ENCODE results near the gene TEAD3. TPM values are rescaled to one million over a fixed set of nuclear protein-coding genes. Genes with fewer than 3 reads are reported as not detected.
"Not testable (repeated sequence)": the region's sequence is repeated elsewhere in the genome, so short reads cannot be mapped to it uniquely, and the experiment has no call there.

TEAD3 gene
- total RNA-seq, 1 experiment from 2014 or later, result 34.3 TPM

GRCh38 chr6:35516712-35517111 lies 19.8 kb upstream of the TEAD3 start:
- Mint-ChIP-seq H3K4me1 (peaks cover 12% of the 10 kb centered on the region), H3K9me3 (no peaks in the 10 kb centered on the region), H3K27ac (no peak overlapping the region), H3K36me3 (no peaks in the 10 kb centered on the region), H3K4me3 (no peak overlapping the region), H3K27me3 (ENCODE audit: low read depth) (no peaks in the 10 kb centered on the region; the same call in 1 of the 2 replicates)
- ATAC-seq (no peak), DNase-seq (ENCODE audit: low spot score) (no peak)
- TF ChIP-seq ZBTB21 (CRISPR knock-in tag; IDR thresholded peaks at IDR 0.05; ENCODE audit: borderline replicate concordance) (no peak), NR1H2 (CRISPR knock-in tag; IDR thresholded peaks at IDR 0.05) (no peak), ZNF317 (CRISPR knock-in tag; IDR thresholded peaks at IDR 0.05; ENCODE audit: borderline replicate concordance, low read depth) (no peak), TP53 (CRISPR knock-in tag; IDR thresholded peaks at IDR 0.05) (no peak), ATF1 (CRISPR knock-in tag; IDR thresholded peaks at IDR 0.05) (no peak), CREB1 (CRISPR knock-in tag; IDR thresholded peaks at IDR 0.05) (no peak), ZNF232 (CRISPR knock-in tag; IDR thresholded peaks at IDR 0.05) (no peak), RELA (CRISPR knock-in tag; IDR thresholded peaks at IDR 0.05; ENCODE audit: borderline replicate concordance) (no peak), ZNF512 (CRISPR knock-in tag; IDR thresholded peaks at IDR 0.05; ENCODE audit: borderline replicate concordance) (no peak), SMAD4 (CRISPR knock-in tag; IDR thresholded peaks at IDR 0.05) (no peak), GABPB1 (CRISPR knock-in tag; IDR thresholded peaks at IDR 0.05) (no peak), ARID4B (CRISPR knock-in tag; IDR thresholded peaks at IDR 0.05; ENCODE audit: borderline replicate concordance) (no peak)
- TF ChIP-seq, protein P1, sequence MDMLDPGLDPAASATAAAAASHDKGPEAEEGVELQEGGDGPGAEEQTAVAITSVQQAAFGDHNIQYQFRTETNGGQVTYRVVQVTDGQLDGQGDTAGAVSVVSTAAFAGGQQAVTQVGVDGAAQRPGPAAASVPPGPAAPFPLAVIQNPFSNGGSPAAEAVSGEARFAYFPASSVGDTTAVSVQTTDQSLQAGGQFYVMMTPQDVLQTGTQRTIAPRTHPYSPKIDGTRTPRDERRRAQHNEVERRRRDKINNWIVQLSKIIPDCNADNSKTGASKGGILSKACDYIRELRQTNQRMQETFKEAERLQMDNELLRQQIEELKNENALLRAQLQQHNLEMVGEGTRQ (CRISPR knock-in tag; IDR thresholded peaks at IDR 0.05), result no peak
- TF ChIP-seq, protein P2, sequence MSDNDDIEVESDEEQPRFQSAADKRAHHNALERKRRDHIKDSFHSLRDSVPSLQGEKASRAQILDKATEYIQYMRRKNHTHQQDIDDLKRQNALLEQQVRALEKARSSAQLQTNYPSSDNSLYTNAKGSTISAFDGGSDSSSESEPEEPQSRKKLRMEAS (CRISPR knock-in tag; IDR thresholded peaks at IDR 0.05), result no peak
- TF ChIP-seq, protein P3, sequence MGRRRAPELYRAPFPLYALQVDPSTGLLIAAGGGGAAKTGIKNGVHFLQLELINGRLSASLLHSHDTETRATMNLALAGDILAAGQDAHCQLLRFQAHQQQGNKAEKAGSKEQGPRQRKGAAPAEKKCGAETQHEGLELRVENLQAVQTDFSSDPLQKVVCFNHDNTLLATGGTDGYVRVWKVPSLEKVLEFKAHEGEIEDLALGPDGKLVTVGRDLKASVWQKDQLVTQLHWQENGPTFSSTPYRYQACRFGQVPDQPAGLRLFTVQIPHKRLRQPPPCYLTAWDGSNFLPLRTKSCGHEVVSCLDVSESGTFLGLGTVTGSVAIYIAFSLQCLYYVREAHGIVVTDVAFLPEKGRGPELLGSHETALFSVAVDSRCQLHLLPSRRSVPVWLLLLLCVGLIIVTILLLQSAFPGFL (CRISPR knock-in tag; IDR thresholded peaks at IDR 0.05; ENCODE audit: borderline replicate concordance), result no peak
- TF ChIP-seq, protein P4, sequence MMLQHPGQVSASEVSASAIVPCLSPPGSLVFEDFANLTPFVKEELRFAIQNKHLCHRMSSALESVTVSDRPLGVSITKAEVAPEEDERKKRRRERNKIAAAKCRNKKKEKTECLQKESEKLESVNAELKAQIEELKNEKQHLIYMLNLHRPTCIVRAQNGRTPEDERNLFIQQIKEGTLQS (CRISPR knock-in tag; conservative IDR thresholded peaks at IDR 0.05), result no peak
- ChIA-PET CTCF (interaction anchor here (0.7 to 2.2 kb wide), 4 partner anchors 8 to 478 kb away, joined by 3 to 7 read pairs (median 3); no protein-coding TSS in a partner anchor), POLR2A (interaction anchor here (1.1 kb wide), 1 partner anchor 20 kb away, joined by 3 read pairs; the partner anchor contains the start of gene TEAD3)

DNA sequence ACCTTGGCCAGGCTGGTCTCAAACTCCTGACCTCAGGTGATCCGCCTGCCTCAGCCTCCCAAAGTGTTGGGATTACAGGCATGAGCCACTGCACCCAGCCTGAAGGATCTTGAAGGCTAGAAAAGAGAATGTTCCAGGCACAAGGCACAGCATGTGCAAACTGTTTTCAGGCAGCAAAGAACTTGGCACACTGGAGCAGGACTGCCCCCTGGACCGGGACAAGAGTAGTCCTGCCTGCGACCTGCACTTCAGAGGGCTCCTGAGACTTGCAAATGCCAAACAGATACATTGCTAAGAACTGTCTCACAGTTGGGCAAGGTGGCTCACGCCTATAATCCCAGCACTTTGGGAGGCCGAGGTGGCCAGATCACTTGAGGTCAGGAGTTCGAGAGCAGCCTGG lies 19.1 kb upstream of the TEAD3 start:
- not testable (repeated sequence) for H3K4me3 Mint-ChIP-seq; H3K9me3 Mint-ChIP-seq; H3K36me3 Mint-ChIP-seq; H3K27me3 Mint-ChIP-seq (ENCODE audit: low read depth); DNase-seq (ENCODE audit: low spot score); H3K27ac Mint-ChIP-seq
- POLR2A ChIA-PET, result interaction anchor here (0.7 to 1.0 kb wide), 3 partner anchors 11 to 535 kb away, joined by 3 read pairs; no protein-coding TSS in a partner anchor
- peak; percentile 33; the same call in 1 of the 2 replicates for ATAC-seq
- CTCF ChIA-PET, result interaction anchor here (0.6 to 0.7 kb wide), 4 partner anchors 33 to 479 kb away, joined by 3 read pairs; no protein-coding TSS in a partner anchor
- TF ChIP-seq ZNF121 (CRISPR knock-in tag; IDR thresholded peaks at IDR 0.05), result peak; percentile 72; the same call in 1 of the 2 replicates
- peaks cover 17% of the 10 kb centered on the region for H3K4me1 Mint-ChIP-seq

Data from WTC11 (cell line).